Duodenal mucosa (tissue), 2 donors: Measurements from ENCODE around the gene TUT7.

Source experiments
- H3K27ac ChIP-seq: one replicate; pipeline ENCODE4 v1.7.0; 2013; ENCODE audit warnings: low read depth, low read length
- H3K27me3 ChIP-seq, 2 donors: one replicate each; pipeline ENCODE4 v1.7.0; 2013; ENCODE audit warnings: low read length in 2 of 2, control low read depth in 1 of 2; ENCODE audit not compliant: insufficient read depth in 2 of 2, control insufficient read depth in 1 of 2
- H3K36me3 ChIP-seq, 2 donors: one replicate each; pipeline ENCODE4 v1.7.0; 2013; ENCODE audit warnings: low read length in 2 of 2, control low read depth in 1 of 2; ENCODE audit not compliant: insufficient read depth in 2 of 2, control insufficient read depth in 1 of 2
- H3K4me1 ChIP-seq, 2 donors: one replicate each; pipeline ENCODE4 v1.7.0; 2013; ENCODE audit warnings: low read length in 2 of 2, control low read depth in 1 of 2; ENCODE audit not compliant: insufficient read depth in 2 of 2, control insufficient read depth in 1 of 2
- H3K4me3 ChIP-seq, 2 donors: one replicate each; pipeline ENCODE4 v1.7.0; 2013; ENCODE audit warnings: low read length in 2 of 2, low read depth in 1 of 2
- H3K9ac ChIP-seq, 2 donors: one replicate each; pipeline ENCODE4 v1.7.0; 2013; ENCODE audit warnings: low read length in 2 of 2, low read depth in 1 of 2
- H3K9me3 ChIP-seq, 2 donors: one replicate each; pipeline ENCODE4 v1.7.0; 2013; ENCODE audit warnings: low read length in 2 of 2, control low read depth in 1 of 2; ENCODE audit not compliant: control insufficient read depth in 1 of 2

TUT7 gene

DNA sequence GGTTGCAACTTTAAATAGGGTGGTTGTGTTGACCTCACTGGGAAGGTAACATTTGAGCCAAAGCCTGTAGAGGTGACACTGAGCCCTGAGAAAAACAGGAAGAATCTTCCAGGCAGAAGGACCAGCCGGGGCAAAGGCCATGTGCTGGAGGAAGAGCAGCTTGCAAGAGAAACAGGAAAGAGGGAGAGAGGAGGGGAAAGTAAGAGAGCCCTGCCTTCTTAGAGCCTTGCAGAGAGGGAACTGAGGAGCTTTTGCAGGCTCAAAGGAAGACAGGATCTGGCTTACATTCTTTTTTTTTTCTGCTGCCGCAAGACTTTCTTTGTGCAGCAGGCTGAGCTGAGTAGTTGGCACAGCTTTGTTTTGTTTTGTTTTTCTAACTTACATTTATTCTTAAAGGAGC is 112.1 kb downstream of the TUT7 start:
- no peaks in the 10 kb centered on the region for H3K4me1 ChIP-seq
- no peaks in the 10 kb centered on the region for H3K36me3 ChIP-seq
- H3K27me3 ChIP-seq: no peaks in the 10 kb centered on the region
- H3K9me3 ChIP-seq: no peaks in the 10 kb centered on the region
- no peak overlapping the region for H3K9ac ChIP-seq
- H3K27ac ChIP-seq: no peak overlapping the region
- H3K4me3 ChIP-seq: no peak overlapping the region

DNA sequence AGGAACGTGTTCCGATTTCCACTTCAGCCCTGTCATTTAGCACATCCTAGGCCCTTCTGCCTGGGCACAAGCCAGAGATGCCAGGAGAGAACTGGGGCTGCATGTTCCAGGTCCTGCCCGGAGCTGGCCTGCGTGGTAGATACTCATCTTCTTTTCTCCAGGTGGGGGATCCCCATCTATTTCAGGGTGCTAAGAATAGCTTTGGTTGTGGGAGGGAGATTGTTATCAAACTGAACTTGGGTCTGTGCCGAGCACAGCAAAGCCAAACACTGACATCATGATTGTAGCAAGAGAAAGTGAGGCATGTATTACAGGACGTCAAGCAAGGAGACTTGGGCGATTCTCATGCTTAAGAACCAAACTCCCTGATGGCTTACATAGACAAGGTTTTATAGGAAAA is 113.0 kb downstream of the TUT7 start:
- Histone ChIP-seq H3K4me3 (no peak overlapping the region), H3K36me3 (no peaks in the 10 kb centered on the region), H3K9me3 (no peaks in the 10 kb centered on the region), H3K4me1 (no peaks in the 10 kb centered on the region), H3K27ac (no peak overlapping the region), H3K9ac (no peak overlapping the region), H3K27me3 (no peaks in the 10 kb centered on the region)

DNA sequence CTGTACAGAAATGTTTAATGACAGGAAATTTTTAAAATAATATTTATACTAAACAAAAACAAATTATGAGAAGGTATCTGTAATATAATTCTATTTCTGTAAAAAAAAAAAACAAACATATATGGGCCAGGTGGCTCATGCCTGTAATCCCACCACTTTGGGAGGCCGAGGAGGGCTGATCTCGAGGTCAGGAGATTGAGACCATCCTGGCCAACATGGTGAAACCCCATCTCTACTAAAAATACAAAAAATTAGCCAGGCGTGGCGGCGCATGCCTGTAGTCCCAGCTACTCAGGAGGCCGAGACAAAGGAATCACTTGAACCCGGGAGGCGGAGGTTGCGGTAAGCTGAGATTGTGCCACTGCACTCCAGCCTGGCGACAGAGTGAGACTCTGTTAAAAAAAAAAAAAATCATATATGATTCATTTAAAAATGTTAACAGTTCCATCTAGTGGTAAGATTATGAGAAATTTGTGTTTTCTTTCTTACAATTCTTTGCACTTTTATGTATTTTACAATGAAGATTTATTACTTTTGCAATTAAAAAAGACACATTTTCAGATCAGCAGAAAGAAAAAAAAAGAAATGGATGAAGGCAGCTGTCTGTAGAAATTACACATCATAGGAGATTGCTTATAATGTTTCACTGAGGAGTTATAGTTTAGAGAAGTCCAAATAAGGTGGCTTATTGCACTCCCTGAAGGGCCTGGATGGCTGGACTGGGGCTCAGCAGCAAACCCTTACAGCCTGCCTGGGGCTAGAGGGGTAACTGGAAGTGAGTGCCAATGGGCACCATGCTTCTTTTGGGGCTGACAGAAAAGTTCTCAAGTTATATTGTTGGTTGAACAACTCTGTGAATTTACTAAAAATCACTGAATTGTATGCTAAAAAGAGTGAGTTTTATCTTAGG is 115.1 kb downstream of the TUT7 start:
- no peaks in the 10 kb centered on the region for H3K9me3 ChIP-seq
- no peaks in the 10 kb centered on the region for H3K4me1 ChIP-seq
- H3K36me3 ChIP-seq: no peaks in the 10 kb centered on the region
- H3K27me3 ChIP-seq: no peaks in the 10 kb centered on the region
- H3K9ac ChIP-seq: no peak overlapping the region
- H3K27ac ChIP-seq: no peak overlapping the region
- no peak overlapping the region for H3K4me3 ChIP-seq
